HL-60 (cell line): Measurements from ENCODE around the gene KLF9.

ENCODE experiments used
- DNase-seq, 2 experiments: peaks; one replicate each; pipeline ENCODE4 v3.0.0-alpha.2; 2010 to 2020; ENCODE audit warnings: low read depth in 1 of 2, low spot score in 1 of 2
- H3K27ac ChIP-seq: fragments of 250-450 bp; sonication (Bioruptor Pico); replicated peaks from 2 replicates; pipeline ENCODE4 v1.5.1; 2020; ENCODE audit warnings: mild to moderate bottlenecking, moderate library complexity
- H3K27me3 ChIP-seq: fragments of 250-450 bp; sonication (Bioruptor Pico); 2 replicates; pipeline ENCODE4 v1.5.1; 2021; ENCODE audit warnings: mild to moderate bottlenecking, moderate library complexity; ENCODE audit not compliant: insufficient read depth, poor library complexity, severe bottlenecking
- H3K4me3 ChIP-seq: replicated peaks from 2 replicates; pipeline ENCODE4 v1.5.1; 2011; ENCODE audit warnings: mild to moderate bottlenecking, control low read depth, low read length; ENCODE audit not compliant: insufficient read depth
- CTCF ChIP-seq: IDR thresholded peaks from one replicate; pipeline ENCODE4 v1.5.1; 2011; ENCODE audit warnings: low read length, control low read depth, inconsistent platforms; ENCODE audit not compliant: insufficient read depth
- GABPA ChIP-seq: IDR thresholded peaks from 2 replicates; pipeline ENCODE4 v1.6.1; 2012; ENCODE audit warnings: low read depth
- POLR2AphosphoS5 ChIP-seq: IDR thresholded peaks from 2 replicates; pipeline ENCODE4 v1.6.1; 2012; ENCODE audit warnings: low read depth
- SPI1 ChIP-seq: IDR thresholded peaks from 2 replicates; pipeline ENCODE4 v1.6.1; 2012; ENCODE audit warnings: low read depth, mild to moderate bottlenecking, borderline replicate concordance
- TF ChIP-seq, protein P1 (sequence below): IDR thresholded peaks from 2 replicates; pipeline ENCODE4 v1.6.1; 2012; ENCODE audit warnings: low read depth; ENCODE audit not compliant: insufficient replicate concordance

Gene KLF9

GRCh38 chr9:70390933-70391341 is 23.5 kb downstream of the KLF9 start:
- no peak for DNase-seq
- TF ChIP-seq CTCF = no peak
- TF ChIP-seq, protein P1, sequence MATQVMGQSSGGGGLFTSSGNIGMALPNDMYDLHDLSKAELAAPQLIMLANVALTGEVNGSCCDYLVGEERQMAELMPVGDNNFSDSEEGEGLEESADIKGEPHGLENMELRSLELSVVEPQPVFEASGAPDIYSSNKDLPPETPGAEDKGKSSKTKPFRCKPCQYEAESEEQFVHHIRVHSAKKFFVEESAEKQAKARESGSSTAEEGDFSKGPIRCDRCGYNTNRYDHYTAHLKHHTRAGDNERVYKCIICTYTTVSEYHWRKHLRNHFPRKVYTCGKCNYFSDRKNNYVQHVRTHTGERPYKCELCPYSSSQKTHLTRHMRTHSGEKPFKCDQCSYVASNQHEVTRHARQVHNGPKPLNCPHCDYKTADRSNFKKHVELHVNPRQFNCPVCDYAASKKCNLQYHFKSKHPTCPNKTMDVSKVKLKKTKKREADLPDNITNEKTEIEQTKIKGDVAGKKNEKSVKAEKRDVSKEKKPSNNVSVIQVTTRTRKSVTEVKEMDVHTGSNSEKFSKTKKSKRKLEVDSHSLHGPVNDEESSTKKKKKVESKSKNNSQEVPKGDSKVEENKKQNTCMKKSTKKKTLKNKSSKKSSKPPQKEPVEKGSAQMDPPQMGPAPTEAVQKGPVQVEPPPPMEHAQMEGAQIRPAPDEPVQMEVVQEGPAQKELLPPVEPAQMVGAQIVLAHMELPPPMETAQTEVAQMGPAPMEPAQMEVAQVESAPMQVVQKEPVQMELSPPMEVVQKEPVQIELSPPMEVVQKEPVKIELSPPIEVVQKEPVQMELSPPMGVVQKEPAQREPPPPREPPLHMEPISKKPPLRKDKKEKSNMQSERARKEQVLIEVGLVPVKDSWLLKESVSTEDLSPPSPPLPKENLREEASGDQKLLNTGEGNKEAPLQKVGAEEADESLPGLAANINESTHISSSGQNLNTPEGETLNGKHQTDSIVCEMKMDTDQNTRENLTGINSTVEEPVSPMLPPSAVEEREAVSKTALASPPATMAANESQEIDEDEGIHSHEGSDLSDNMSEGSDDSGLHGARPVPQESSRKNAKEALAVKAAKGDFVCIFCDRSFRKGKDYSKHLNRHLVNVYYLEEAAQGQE = no peak
- no peak for TF ChIP-seq POLR2AphosphoS5
- no peak overlapping the region for H3K4me3 ChIP-seq
- H3K27ac ChIP-seq = no peak overlapping the region
- no peaks in the 10 kb centered on the region for H3K27me3 ChIP-seq

GRCh38 chr9:70389621-70390266 is 24.7 kb downstream of the KLF9 start:
- H3K4me3 ChIP-seq = no peak overlapping the region
- H3K27me3 ChIP-seq = no peaks in the 10 kb centered on the region
- no peak overlapping the region for H3K27ac ChIP-seq
- no peak for DNase-seq
- TF ChIP-seq, protein P1 = peak; percentile 90
- no peak for TF ChIP-seq SPI1

GRCh38 chr9:70389188-70389587 is 25.3 kb downstream of the KLF9 start:
- H3K27ac ChIP-seq = no peak overlapping the region
- H3K4me3 ChIP-seq = no peak overlapping the region
- TF ChIP-seq CTCF (no peak), GABPA (no peak), POLR2AphosphoS5 (no peak), SPI1 (no peak)
- TF ChIP-seq, protein P1 = no peak
- no peaks in the 10 kb centered on the region for H3K27me3 ChIP-seq
- no peak for DNase-seq
